GM18526 (cell line): Measurements from ENCODE around the gene GPSM1.

Experiments
- POLR2A ChIP-seq: IDR thresholded peaks from 3 replicates; pipeline ENCODE4 v1.6.1; 2011; ENCODE audit not compliant: insufficient read length; ENCODE audit errors: extremely low read depth

GPSM1 gene

GRCh38 chr9:136385015-136385414, 57.7 kb downstream of the GPSM1 start:
- TF ChIP-seq POLR2A = no peak

GRCh38 chr9:136386018-136386417, 58.7 kb downstream of the GPSM1 start:
- no peak for TF ChIP-seq POLR2A

- no peak for TF ChIP-seq POLR2A
Observed at GRCh38 chr9:136387217-136387616, 59.9 kb downstream of the GPSM1 start.

DNA sequence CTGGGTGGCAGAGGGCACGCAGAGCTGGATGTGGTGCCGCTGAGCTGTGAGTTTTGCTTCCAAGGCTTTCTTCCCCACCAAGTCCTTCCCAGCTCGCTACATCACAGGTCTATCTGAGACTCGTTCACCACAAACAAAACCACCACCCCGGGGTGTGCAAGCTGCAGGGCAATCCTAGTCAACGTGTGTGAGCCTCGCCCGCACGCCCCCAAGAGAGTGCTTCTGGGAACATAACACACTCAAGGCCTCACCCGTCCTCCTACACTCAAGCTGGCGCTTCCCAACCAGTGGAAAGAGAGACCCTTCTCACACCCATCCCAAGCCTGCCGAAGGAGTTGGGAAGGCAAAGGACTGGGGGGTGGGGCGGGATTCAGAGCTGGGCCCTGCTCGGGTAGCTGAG, 62.1 kb downstream of the GPSM1 start:
- TF ChIP-seq POLR2A = no peak

- TF ChIP-seq POLR2A = no peak
Observed at GRCh38 chr9:136391737-136392537, 64.6 kb downstream of the GPSM1 start.

- no peak for TF ChIP-seq POLR2A
Observed at GRCh38 chr9:136392538-136393449, 65.5 kb downstream of the GPSM1 start.

GRCh38 chr9:136393531-136393930, 66.2 kb downstream of the GPSM1 start:
- TF ChIP-seq POLR2A = no peak

GRCh38 chr9:136394312-136395019, 67.1 kb downstream of the GPSM1 start:
- TF ChIP-seq POLR2A = no peak

DNA sequence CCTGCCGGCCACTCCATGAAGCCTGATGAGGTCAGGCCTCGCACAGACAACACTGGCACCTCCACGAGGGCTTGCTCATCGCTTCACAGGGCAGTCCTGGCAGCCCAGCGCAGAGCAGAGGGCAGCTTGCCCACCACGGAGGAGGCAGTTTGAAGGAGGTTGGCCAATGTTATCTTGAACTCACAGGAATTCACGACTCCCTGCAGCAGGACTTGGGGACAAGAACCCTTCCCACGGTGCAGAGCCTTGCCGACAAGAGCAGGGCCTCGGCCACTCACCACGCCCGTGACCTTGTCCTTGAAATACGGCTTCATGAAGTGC, 67.6 kb downstream of the GPSM1 start:
- TF ChIP-seq POLR2A = no peak

GRCh38 chr9:136395345-136396218, 68.2 kb downstream of the GPSM1 start:
- no peak for TF ChIP-seq POLR2A

GRCh38 chr9:136396219-136396515, 68.8 kb downstream of the GPSM1 start:
- no peak for TF ChIP-seq POLR2A

DNA sequence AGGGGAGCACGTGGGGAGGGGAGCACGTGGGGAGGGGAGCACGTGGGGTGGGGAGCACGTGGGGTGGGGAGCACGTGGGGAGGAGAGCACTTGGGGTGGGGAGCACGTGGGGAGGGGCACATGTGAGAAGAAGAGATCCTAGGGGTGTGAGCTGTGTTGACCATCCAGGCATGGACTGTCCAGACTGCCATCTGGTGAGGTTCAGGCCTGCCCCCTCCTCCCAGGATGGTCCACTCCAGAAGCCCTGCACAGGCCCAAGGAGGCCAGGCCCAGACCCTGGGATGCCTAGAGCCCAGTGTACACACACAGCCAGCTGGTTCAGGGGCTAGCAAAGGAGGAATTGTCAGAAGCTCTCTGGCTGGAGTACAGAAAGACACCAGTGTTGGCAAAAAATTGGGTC, 70.3 kb downstream of the GPSM1 start:
- no peak for TF ChIP-seq POLR2A

DNA sequence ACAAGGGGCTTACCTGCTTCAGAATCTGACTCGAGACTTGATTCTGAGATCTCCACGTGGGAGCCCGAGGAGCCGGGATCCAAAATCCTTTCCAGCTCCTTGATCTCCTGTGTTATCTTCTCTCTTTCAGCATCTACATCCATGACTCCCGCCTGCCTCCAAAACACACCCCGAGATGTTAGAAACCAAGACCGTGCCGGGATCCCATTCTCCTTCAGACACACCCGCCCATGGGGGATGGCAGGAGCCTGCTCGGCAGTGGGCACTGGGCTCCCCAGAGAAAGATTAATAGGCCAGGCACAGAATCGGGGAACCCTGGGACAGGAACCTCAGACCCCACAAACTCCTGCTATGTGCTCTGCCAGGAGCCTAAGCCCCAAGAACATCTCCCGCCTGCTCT, 70.9 kb downstream of the GPSM1 start:
- no peak for TF ChIP-seq POLR2A

DNA sequence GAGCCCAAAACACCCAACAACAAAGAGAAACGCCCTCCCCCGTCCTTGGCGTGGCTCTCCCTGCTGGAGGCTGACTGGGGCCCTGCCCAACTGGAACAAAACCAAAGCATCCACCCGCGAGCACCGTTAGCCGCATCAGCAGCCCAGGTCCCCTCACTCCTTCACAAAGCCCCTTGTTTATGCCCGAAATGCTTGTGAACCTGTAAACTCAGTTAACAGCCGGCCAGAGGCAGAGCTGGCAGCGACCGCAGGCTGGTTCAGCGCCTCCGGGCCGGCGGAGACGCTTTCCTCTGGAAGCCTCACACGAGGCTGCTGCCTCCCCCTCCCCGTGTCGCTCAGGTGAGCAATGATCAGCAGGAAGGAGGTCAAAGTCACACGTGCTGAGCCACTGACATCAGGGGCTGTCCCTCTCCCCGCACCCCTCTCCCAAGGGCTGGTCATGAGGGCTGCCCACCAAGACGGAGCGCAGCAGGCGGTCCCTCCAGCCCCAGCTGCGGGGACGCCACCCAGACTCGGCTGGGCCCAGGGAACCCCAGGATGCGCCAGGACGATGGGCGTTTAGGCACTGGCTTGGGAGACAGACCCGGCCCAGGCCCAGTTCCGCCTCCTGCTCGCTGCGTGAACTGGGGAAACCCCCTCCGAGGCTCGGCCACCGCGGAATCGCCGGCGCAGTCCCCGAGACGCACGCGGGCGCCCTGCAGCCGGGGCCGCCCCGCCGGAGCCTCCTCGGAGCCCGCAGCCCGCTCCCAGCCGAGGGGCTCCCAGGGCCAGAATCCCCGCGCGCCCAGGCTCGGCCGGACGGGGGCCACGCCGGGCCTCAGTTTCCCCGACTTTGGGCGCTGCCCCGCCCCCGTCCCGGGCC, 72.1 kb downstream of the GPSM1 start:
- TF ChIP-seq POLR2A = no peak

GRCh38 chr9:136400038-136400834, 72.9 kb downstream of the GPSM1 start, which contains the start of gene SNAPC4:
Gene SNAPC4, minus strand, starts transcription at chr9:136400170. Its CDS starts 1,742 bp downstream, at chr9:136398428.
- peak; percentile 85 for TF ChIP-seq POLR2A
